ENCODE data around the gene SERPIND1. TPM values are rescaled to one million over a fixed set of nuclear protein-coding genes. Genes with fewer than 3 reads are reported as not detected.

Gene SERPIND1
- total RNA-seq, 1 experiment from 2014 or later: not detected

- DNase-seq (ENCODE audit: low spot score): no peak
These were observed 1.5 kb downstream of the SERPIND1 start for GRCh38 chr22:20775342-20775895.

- no peak for DNase-seq (ENCODE audit: low spot score)
These were observed 2.9 kb downstream of the SERPIND1 start for GRCh38 chr22:20776624-20777405.

GRCh38 chr22:20777420-20778177 is 3.7 kb downstream of the SERPIND1 start:
- DNase-seq (ENCODE audit: low spot score): peak; percentile 92

- no peak for DNase-seq (ENCODE audit: low spot score)
These were observed 5.3 kb downstream of the SERPIND1 start for GRCh38 chr22:20779014-20779817.

GRCh38 chr22:20779818-20780158 is 5.9 kb downstream of the SERPIND1 start:
- peak; percentile 66 for DNase-seq (ENCODE audit: low spot score)

GRCh38 chr22:20781272-20781990 is 7.5 kb downstream of the SERPIND1 start:
- DNase-seq (ENCODE audit: low spot score): no peak

GRCh38 chr22:20782083-20782482 is 8.2 kb downstream of the SERPIND1 start:
- DNase-seq (ENCODE audit: low spot score): no peak

GRCh38 chr22:20782596-20783299 is 8.8 kb downstream of the SERPIND1 start:
- DNase-seq (ENCODE audit: low spot score): no peak

GRCh38 chr22:20783300-20783673 is 9.4 kb downstream of the SERPIND1 start:
- DNase-seq (ENCODE audit: low spot score): no peak

GRCh38 chr22:20783844-20784723 is 10.2 kb downstream of the SERPIND1 start:
- peak; percentile 65 for DNase-seq (ENCODE audit: low spot score)

GRCh38 chr22:20785415-20785814 is 11.5 kb downstream of the SERPIND1 start:
- no peak for DNase-seq (ENCODE audit: low spot score)

- DNase-seq (ENCODE audit: low spot score): no peak
These were observed 12.1 kb downstream of the SERPIND1 start for GRCh38 chr22:20786048-20786447.

GRCh38 chr22:20786536-20786979 is 12.6 kb downstream of the SERPIND1 start:
- DNase-seq (ENCODE audit: low spot score): no peak

GRCh38 chr22:20787223-20787622 is 13.3 kb downstream of the SERPIND1 start:
- DNase-seq (ENCODE audit: low spot score): no peak

GRCh38 chr22:20787746-20788626 is 14.1 kb downstream of the SERPIND1 start:
- no peak for DNase-seq (ENCODE audit: low spot score)

GRCh38 chr22:20788627-20789344 is 14.9 kb downstream of the SERPIND1 start:
- DNase-seq (ENCODE audit: low spot score): no peak

GRCh38 chr22:20792221-20792965 is 18.5 kb downstream of the SERPIND1 start:
- no peak for DNase-seq (ENCODE audit: low spot score)

All from A172 (cell line).